Astrocyte of the hippocampus (primary cell): ENCODE results near the gene HOXA9.

Experiments
- DNase-seq: peaks from one replicate; pipeline ENCODE4 v3.0.0; 2011; ENCODE audit warnings: low read depth, low spot score

Gene HOXA9

DNA sequence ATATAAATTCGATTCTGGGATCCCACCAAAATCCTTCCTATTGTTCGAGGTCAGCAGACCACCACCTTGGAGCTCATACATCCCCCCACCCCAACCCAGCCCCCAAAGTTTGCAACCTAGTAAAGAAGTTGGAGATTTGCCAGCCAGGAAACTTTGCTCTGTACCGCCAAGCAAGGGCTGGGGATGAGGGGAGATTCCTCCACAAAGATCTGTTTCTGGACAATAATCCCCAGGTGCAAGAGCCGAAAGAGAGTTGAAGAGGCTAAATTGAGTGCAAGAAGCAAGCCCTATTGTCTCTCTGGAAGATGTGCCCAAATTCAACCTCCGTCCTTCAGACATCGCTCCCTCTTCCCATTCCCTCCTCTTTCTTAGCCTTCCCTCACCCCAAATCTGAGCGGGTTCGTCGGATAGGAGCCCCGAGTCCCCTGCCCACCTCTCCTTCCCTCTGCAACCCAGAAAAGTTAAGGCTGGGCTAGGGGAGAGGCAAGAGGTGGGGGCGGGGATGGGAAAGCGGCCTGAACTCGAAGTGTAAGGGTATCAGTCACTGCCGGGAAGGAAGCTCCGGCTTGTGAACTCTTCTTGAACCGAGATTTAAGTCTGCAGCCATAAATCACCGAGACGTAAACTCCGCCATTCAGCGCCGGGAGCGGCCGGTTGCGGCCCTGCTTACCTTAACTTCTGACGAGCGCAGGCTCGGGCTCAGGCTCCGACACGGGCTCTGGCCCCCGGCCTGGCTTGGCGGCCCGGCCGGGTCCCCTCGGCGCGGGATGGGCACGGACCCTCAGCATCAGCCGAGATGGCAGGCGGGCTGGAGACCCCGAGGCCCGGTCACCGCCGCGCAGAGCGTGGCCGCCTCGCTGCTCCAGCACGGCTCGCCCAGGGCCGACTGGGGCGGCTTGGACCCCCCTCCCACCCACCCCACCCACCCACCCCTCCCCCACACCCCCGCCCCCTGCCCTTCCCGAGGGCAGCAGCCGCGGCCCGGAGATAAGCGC, 52.1 kb downstream of the HOXA9 start:
- DNase-seq: no peak
